Liver (tissue), 3 donors: ENCODE results near the gene ZNF503.

Experiments used
- ATF3 ChIP-seq: IDR thresholded peaks from 2 replicates; pipeline ENCODE4 v1.6.1; 2016; ENCODE audit warnings: antibody characterized with exemption
- CTCF ChIP-seq: fragments of 150-350 bp; IDR thresholded peaks from 2 replicates; pipeline ENCODE4 v1.5.1; 2017; ENCODE audit warnings: improper control_type of control experiment, low read depth, low read length; ENCODE audit not compliant: missing input control
- EGR1 ChIP-seq, 2 donors: IDR thresholded peaks; 2 replicates each; pipeline ENCODE4 v1.6.1; 2016 to 2018; ENCODE audit warnings: antibody characterized with exemption in 2 of 2, low read depth in 2 of 2
- FOXA1 ChIP-seq: IDR thresholded peaks from 2 replicates; pipeline ENCODE4 v1.6.1; 2016; ENCODE audit warnings: antibody characterized with exemption
- GABPA ChIP-seq, 2 donors: IDR thresholded peaks in 1 of 2; conservative IDR thresholded peaks in 1 of 2; 2 replicates each; pipeline ENCODE4 v1.6.1; 2016; ENCODE audit warnings: antibody characterized with exemption in 2 of 2, mild to moderate bottlenecking in 1 of 2, moderate library complexity in 1 of 2
- HNF4A ChIP-seq, 2 donors: conservative IDR thresholded peaks; 2 replicates each; pipeline ENCODE4 v1.6.1; 2016; ENCODE audit warnings: antibody characterized with exemption in 2 of 2, mild to moderate bottlenecking in 2 of 2
- HNF4G ChIP-seq: IDR thresholded peaks from 2 replicates; pipeline ENCODE4 v1.6.1; 2016; ENCODE audit warnings: antibody characterized with exemption
- MAX ChIP-seq: IDR thresholded peaks from 2 replicates; pipeline ENCODE4 v1.6.1; 2016; ENCODE audit warnings: antibody characterized with exemption
- RAD21 ChIP-seq, 2 donors: IDR thresholded peaks; 2 replicates each; pipeline ENCODE4 v1.6.1; 2016; ENCODE audit warnings: antibody characterized with exemption in 2 of 2, mild to moderate bottlenecking in 2 of 2
- REST ChIP-seq: IDR thresholded peaks from 2 replicates; pipeline ENCODE4 v1.6.1; 2016; ENCODE audit warnings: antibody characterized with exemption, mild to moderate bottlenecking
- SP1 ChIP-seq: IDR thresholded peaks from 2 replicates; pipeline ENCODE4 v1.6.1; 2018; ENCODE audit warnings: antibody characterized with exemption, mild to moderate bottlenecking
- TAF1 ChIP-seq: conservative IDR thresholded peaks from 2 replicates; pipeline ENCODE4 v1.6.1; 2016; ENCODE audit warnings: antibody characterized with exemption, mild to moderate bottlenecking
- YY1 ChIP-seq: IDR thresholded peaks from 2 replicates; pipeline ENCODE4 v1.6.1; 2016; ENCODE audit warnings: antibody characterized with exemption, mild to moderate bottlenecking
- ZBTB33 ChIP-seq: IDR thresholded peaks from 2 replicates; pipeline ENCODE4 v1.6.1; 2016; ENCODE audit warnings: antibody characterized with exemption
- donor health status: healthy.
- donor health status: healthy.

GRCh38 chr10:75427951-75428350, 26.4 kb upstream of the ZNF503 start:
- TF ChIP-seq CTCF, result no peak
- TF ChIP-seq REST, result no peak
- TF ChIP-seq EGR1 (IDR thresholded peaks at IDR 0.05; ENCODE audit: low read depth in 2 of 2), result no peak
- TF ChIP-seq TAF1, result no peak
- no peak for TF ChIP-seq ATF3
- TF ChIP-seq MAX, result no peak
- no peak for TF ChIP-seq HNF4A (conservative IDR thresholded peaks at IDR 0.05)
- TF ChIP-seq YY1, result no peak
- TF ChIP-seq RAD21 (IDR thresholded peaks at IDR 0.05), result no peak
- TF ChIP-seq SP1, result no peak
- TF ChIP-seq HNF4G, result no peak
- no peak for TF ChIP-seq ZBTB33
- no peak for TF ChIP-seq GABPA (IDR thresholded peaks at IDR 0.05 in 1 of 2, conservative IDR thresholded peaks at IDR 0.05 in 1 of 2)
- TF ChIP-seq FOXA1, result no peak
